HG03432 (cell line): ENCODE results near the gene PPFIA4.

Experiments
- ATAC-seq: cut with Tn5 transposase; IDR thresholded peaks from one replicate; pipeline ENCODE4 v1.9.1; 2021; ENCODE audit warnings: mild to moderate bottlenecking, moderate library complexity; ENCODE audit not compliant: unreplicated experiment

PPFIA4 gene

GRCh38 chr1:203081465-203082230 lies 55.4 kb downstream of the PPFIA4 start:
- no peak for ATAC-seq

GRCh38 chr1:203082231-203082505 lies 55.9 kb downstream of the PPFIA4 start:
- ATAC-seq = no peak

- no peak for ATAC-seq
These were observed 56.5 kb downstream of the PPFIA4 start for GRCh38 chr1:203082571-203083462.

GRCh38 chr1:203083463-203083921 lies 57.2 kb downstream of the PPFIA4 start:
- ATAC-seq = no peak

- no peak for ATAC-seq
These were observed 58.6 kb downstream of the PPFIA4 start for GRCh38 chr1:203084588-203085527.

- ATAC-seq = no peak
These were observed 59.5 kb downstream of the PPFIA4 start, which contains the start of gene MYOG for GRCh38 chr1:203085528-203086406. TSS of gene MYOG (minus strand) at chr1:203086012. CDS start at chr1:203085961, 51 bp downstream.

GRCh38 chr1:203086992-203087763 lies 60.9 kb downstream of the PPFIA4 start:
- no peak for ATAC-seq

- no peak for ATAC-seq
These were observed 62.1 kb downstream of the PPFIA4 start for GRCh38 chr1:203088441-203088840.

GRCh38 chr1:203089001-203089650 lies 62.8 kb downstream of the PPFIA4 start:
- ATAC-seq = no peak

- no peak for ATAC-seq
These were observed 63.4 kb downstream of the PPFIA4 start for GRCh38 chr1:203089651-203090045.

- no peak for ATAC-seq
These were observed 64.3 kb downstream of the PPFIA4 start for GRCh38 chr1:203090421-203091198.

GRCh38 chr1:203091199-203091477 lies 64.8 kb downstream of the PPFIA4 start:
- no peak for ATAC-seq

GRCh38 chr1:203091761-203092330 lies 65.6 kb downstream of the PPFIA4 start:
- no peak for ATAC-seq

GRCh38 chr1:203093754-203094410 lies 67.6 kb downstream of the PPFIA4 start:
- ATAC-seq = no peak

GRCh38 chr1:203095061-203095690 lies 68.9 kb downstream of the PPFIA4 start:
- no peak for ATAC-seq

- ATAC-seq = no peak
These were observed 70.3 kb downstream of the PPFIA4 start for GRCh38 chr1:203096566-203096965.

GRCh38 chr1:203097001-203097400 lies 70.7 kb downstream of the PPFIA4 start:
- ATAC-seq = no peak
